Stimulated activated naive CD8-positive, alpha-beta T cell treated with anti-CD3 and anti-CD28 coated beads, Interleukin-15, amount 100 ng/mL, for 72 hours (primary cell): ENCODE measurements around the gene NFIB.

Experiments used
- ATAC-seq: fragments of 150-1000 bp; cut with Tn5 transposase; 2 replicates; pipeline ENCODE4 v1.10.0; 2021; ENCODE audit warnings: mild to moderate bottlenecking, moderate library complexity
- DNase-seq, 2 donors: peaks; one replicate each; pipeline ENCODE4 v3.0.0; 2021 to 2022
- H3K27ac Mint-ChIP-seq, 2 donors: one replicate each; pipeline ENCODE4 v1.8.0; 2022; ENCODE audit warnings: mild to moderate bottlenecking in 2 of 2, mixed read lengths in 2 of 2, moderate library complexity in 2 of 2
- H3K27me3 Mint-ChIP-seq: one replicate; pipeline ENCODE4 v1.8.0; 2022; ENCODE audit warnings: mixed read lengths
- H3K4me1 Mint-ChIP-seq: one replicate; pipeline ENCODE4 v1.8.0; 2022; ENCODE audit warnings: mild to moderate bottlenecking, mixed read lengths
- H3K4me3 Mint-ChIP-seq, 2 donors: one replicate each; pipeline ENCODE4 v1.8.0; 2022; ENCODE audit warnings: mild to moderate bottlenecking in 2 of 2, mixed read lengths in 2 of 2, moderate library complexity in 1 of 2
- H3K9me3 Mint-ChIP-seq, 2 donors: one replicate each; pipeline ENCODE4 v1.8.0; 2022; ENCODE audit warnings: mixed read lengths in 2 of 2

NFIB gene

GRCh38 chr9:14263707-14264483 lies 50.0 kb downstream of the NFIB start:
- no peaks in the 10 kb centered on the region for H3K4me1 Mint-ChIP-seq
- no peaks in the 10 kb centered on the region for H3K27me3 Mint-ChIP-seq
- peaks cover 6 to 9% of the 10 kb centered on the region in 2 donors for H3K9me3 Mint-ChIP-seq
- DNase-seq (no peak), ATAC-seq (no peak)
- no peak overlapping the region for H3K27ac Mint-ChIP-seq
- no peak overlapping the region for H3K4me3 Mint-ChIP-seq

GRCh38 chr9:14262827-14263226 lies 51.1 kb downstream of the NFIB start:
- DNase-seq, result no peak
- Mint-ChIP-seq H3K9me3 (peaks cover 0 to under 1% of the 10 kb centered on the region in 2 donors), H3K27ac (no peak overlapping the region), H3K27me3 (no peaks in the 10 kb centered on the region), H3K4me1 (no peaks in the 10 kb centered on the region), H3K4me3 (no peak overlapping the region)
- ATAC-seq, result no peak

GRCh38 chr9:14261616-14262015 lies 52.3 kb downstream of the NFIB start:
- Mint-ChIP-seq H3K9me3 (no peaks in the 10 kb centered on the region), H3K27me3 (no peaks in the 10 kb centered on the region), H3K27ac (no peak overlapping the region), H3K4me3 (no peak overlapping the region), H3K4me1 (no peaks in the 10 kb centered on the region)
- ATAC-seq (no peak), DNase-seq (no peak)

- Mint-ChIP-seq H3K27ac (no peak overlapping the region), H3K27me3 (no peaks in the 10 kb centered on the region), H3K4me3 (no peak overlapping the region), H3K4me1 (no peaks in the 10 kb centered on the region), H3K9me3 (no peaks in the 10 kb centered on the region)
- ATAC-seq (no peak), DNase-seq (no peak)
Observed at GRCh38 chr9:14260101-14260500, 53.8 kb downstream of the NFIB start.

GRCh38 chr9:14258660-14259239 lies 55.2 kb downstream of the NFIB start:
- H3K27me3 Mint-ChIP-seq, result no peaks in the 10 kb centered on the region
- no peaks in the 10 kb centered on the region for H3K9me3 Mint-ChIP-seq
- H3K27ac Mint-ChIP-seq, result no peak overlapping the region
- ATAC-seq, result no peak
- no peaks in the 10 kb centered on the region for H3K4me1 Mint-ChIP-seq
- no peak for DNase-seq
- H3K4me3 Mint-ChIP-seq, result no peak overlapping the region

GRCh38 chr9:14258156-14258555 lies 55.8 kb downstream of the NFIB start:
- ATAC-seq, result no peak
- Mint-ChIP-seq H3K4me3 (no peak overlapping the region), H3K27me3 (no peaks in the 10 kb centered on the region), H3K27ac (no peak overlapping the region), H3K4me1 (no peaks in the 10 kb centered on the region), H3K9me3 (no peaks in the 10 kb centered on the region)
- no peak for DNase-seq

GRCh38 chr9:14256588-14256987 lies 57.4 kb downstream of the NFIB start:
- Mint-ChIP-seq H3K27ac (no peak overlapping the region), H3K4me3 (no peak overlapping the region), H3K9me3 (no peaks in the 10 kb centered on the region), H3K27me3 (no peaks in the 10 kb centered on the region), H3K4me1 (no peaks in the 10 kb centered on the region)
- ATAC-seq (no peak), DNase-seq (no peak)

GRCh38 chr9:14251154-14252071 lies 62.5 kb downstream of the NFIB start:
- Mint-ChIP-seq H3K27ac (no peak overlapping the region), H3K4me3 (no peak overlapping the region), H3K27me3 (no peaks in the 10 kb centered on the region), H3K4me1 (no peaks in the 10 kb centered on the region), H3K9me3 (no peaks in the 10 kb centered on the region)
- ATAC-seq (no peak), DNase-seq (no peak)

- Mint-ChIP-seq H3K9me3 (no peaks in the 10 kb centered on the region), H3K4me3 (no peak overlapping the region), H3K4me1 (no peaks in the 10 kb centered on the region), H3K27me3 (no peaks in the 10 kb centered on the region), H3K27ac (no peak overlapping the region)
- ATAC-seq, result no peak
- DNase-seq, result no peak
Observed at GRCh38 chr9:14250794-14251153, 63.2 kb downstream of the NFIB start.

- ATAC-seq, result no peak
- no peaks in the 10 kb centered on the region for H3K9me3 Mint-ChIP-seq
- H3K4me1 Mint-ChIP-seq, result no peaks in the 10 kb centered on the region
- H3K27ac Mint-ChIP-seq, result no peak overlapping the region
- no peak overlapping the region for H3K4me3 Mint-ChIP-seq
- DNase-seq, result no peak
- no peaks in the 10 kb centered on the region for H3K27me3 Mint-ChIP-seq
Observed at GRCh38 chr9:14249527-14249926, 64.4 kb downstream of the NFIB start.

- H3K9me3 Mint-ChIP-seq, result no peaks in the 10 kb centered on the region
Observed at GRCh38 chr9:14248149-14248548, 65.8 kb downstream of the NFIB start.

GRCh38 chr9:14247577-14247976 lies 66.4 kb downstream of the NFIB start:
- no peak for ATAC-seq
- H3K27ac Mint-ChIP-seq, result no peak overlapping the region
- H3K4me3 Mint-ChIP-seq, result no peak overlapping the region
- no peaks in the 10 kb centered on the region for H3K27me3 Mint-ChIP-seq
- H3K4me1 Mint-ChIP-seq, result no peaks in the 10 kb centered on the region
- H3K9me3 Mint-ChIP-seq, result no peaks in the 10 kb centered on the region
- DNase-seq, result no peak

More at GRCh38 chr9:14248149-14248548, 65.8 kb downstream of the NFIB start:
- Mint-ChIP-seq H3K27me3 (no peaks in the 10 kb centered on the region), H3K4me1 (no peaks in the 10 kb centered on the region), H3K27ac (no peak overlapping the region), H3K4me3 (no peak overlapping the region)
- ATAC-seq, result no peak
- no peak for DNase-seq

GRCh38 chr9:14246951-14247350 lies 67.0 kb downstream of the NFIB start:
- no peak for DNase-seq
- ATAC-seq, result no peak
- no peak overlapping the region for H3K4me3 Mint-ChIP-seq
- no peaks in the 10 kb centered on the region for H3K9me3 Mint-ChIP-seq
- no peak overlapping the region for H3K27ac Mint-ChIP-seq
- no peaks in the 10 kb centered on the region for H3K4me1 Mint-ChIP-seq
- no peaks in the 10 kb centered on the region for H3K27me3 Mint-ChIP-seq

GRCh38 chr9:14245901-14246525 lies 67.9 kb downstream of the NFIB start:
- Mint-ChIP-seq H3K9me3 (no peaks in the 10 kb centered on the region), H3K27ac (no peak overlapping the region), H3K4me3 (no peak overlapping the region), H3K27me3 (no peaks in the 10 kb centered on the region), H3K4me1 (no peaks in the 10 kb centered on the region)
- DNase-seq, result no peak
- no peak for ATAC-seq

- Mint-ChIP-seq H3K27me3 (no peaks in the 10 kb centered on the region), H3K9me3 (no peaks in the 10 kb centered on the region), H3K4me1 (no peaks in the 10 kb centered on the region), H3K4me3 (no peak overlapping the region), H3K27ac (no peak overlapping the region)
- DNase-seq (no peak), ATAC-seq (no peak)
Observed at GRCh38 chr9:14243514-14244042, 70.4 kb downstream of the NFIB start.
